Measurements from ENCODE around the gene CARHSP1.
"Not testable (repeated sequence)": the region's sequence is repeated elsewhere in the genome, so short reads cannot be mapped to it uniquely, and the experiment has no call there.

CARHSP1 gene

DNA sequence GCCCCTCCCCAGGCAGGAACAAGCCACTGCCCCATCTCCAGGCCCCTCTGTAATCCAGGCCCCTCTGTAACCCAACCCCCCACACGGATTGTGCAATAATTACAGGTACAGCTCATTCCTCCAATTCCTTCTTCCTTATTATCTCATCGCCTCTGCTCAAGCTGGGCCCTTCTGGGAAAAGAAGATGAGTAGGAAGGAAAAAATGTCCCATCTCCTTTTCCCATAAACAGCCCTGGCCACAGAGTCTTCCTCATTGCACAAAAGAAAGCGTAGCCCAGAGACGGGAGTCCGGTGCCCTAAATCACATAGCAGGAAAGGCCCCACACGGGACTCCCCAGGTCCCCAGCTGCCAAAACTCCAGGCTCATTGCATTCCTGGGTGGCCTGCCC lies 9.7 kb upstream of the CARHSP1 start:
- no peak overlapping the region for H3K4me3 ChIP-seq (replicated peaks in 1 of 2; ENCODE audit: low read depth in 2 of 2, low read length in 2 of 2)
- DNase-seq (ENCODE audit: low read depth in 2 of 2): peak; percentile 60 to 79
- TF ChIP-seq, protein P1, sequence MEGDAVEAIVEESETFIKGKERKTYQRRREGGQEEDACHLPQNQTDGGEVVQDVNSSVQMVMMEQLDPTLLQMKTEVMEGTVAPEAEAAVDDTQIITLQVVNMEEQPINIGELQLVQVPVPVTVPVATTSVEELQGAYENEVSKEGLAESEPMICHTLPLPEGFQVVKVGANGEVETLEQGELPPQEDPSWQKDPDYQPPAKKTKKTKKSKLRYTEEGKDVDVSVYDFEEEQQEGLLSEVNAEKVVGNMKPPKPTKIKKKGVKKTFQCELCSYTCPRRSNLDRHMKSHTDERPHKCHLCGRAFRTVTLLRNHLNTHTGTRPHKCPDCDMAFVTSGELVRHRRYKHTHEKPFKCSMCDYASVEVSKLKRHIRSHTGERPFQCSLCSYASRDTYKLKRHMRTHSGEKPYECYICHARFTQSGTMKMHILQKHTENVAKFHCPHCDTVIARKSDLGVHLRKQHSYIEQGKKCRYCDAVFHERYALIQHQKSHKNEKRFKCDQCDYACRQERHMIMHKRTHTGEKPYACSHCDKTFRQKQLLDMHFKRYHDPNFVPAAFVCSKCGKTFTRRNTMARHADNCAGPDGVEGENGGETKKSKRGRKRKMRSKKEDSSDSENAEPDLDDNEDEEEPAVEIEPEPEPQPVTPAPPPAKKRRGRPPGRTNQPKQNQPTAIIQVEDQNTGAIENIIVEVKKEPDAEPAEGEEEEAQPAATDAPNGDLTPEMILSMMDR (IDR thresholded peaks at IDR 0.05; ENCODE audit: low read depth, low read length): no peak

GRCh38 chr16:8877894-8878522 lies 9.2 kb upstream of the CARHSP1 start:
- TF ChIP-seq, protein P1 (IDR thresholded peaks at IDR 0.05; ENCODE audit: low read depth, low read length): no peak
- H3K4me3 ChIP-seq (replicated peaks in 1 of 2; ENCODE audit: low read depth in 2 of 2, low read length in 2 of 2): no peak overlapping the region
- no peak for DNase-seq (ENCODE audit: low read depth in 2 of 2)

DNA sequence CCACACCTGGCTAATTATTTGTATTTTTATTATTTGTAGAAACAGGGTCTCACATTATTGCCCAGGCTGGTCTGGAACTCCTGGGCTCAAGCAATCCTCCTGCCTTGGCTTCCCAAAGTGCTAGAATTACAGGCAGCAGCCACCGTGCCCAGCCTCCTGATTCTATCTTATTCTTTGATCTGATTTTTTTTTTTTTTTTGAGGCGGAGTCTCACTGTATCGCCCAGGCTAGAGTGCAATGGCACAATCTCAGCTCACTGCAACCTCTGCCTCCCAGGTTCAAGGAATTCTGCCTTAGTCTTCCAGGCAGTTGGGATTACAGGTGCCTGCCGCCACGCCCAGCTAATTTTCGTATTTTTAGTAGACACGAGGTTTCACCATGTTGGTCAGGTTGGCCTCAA lies 6.5 kb upstream of the CARHSP1 start:
- DNase-seq (ENCODE audit: low read depth in 2 of 2); H3K4me3 ChIP-seq (replicated peaks in 1 of 2; ENCODE audit: low read depth in 2 of 2, low read length in 2 of 2): not testable (repeated sequence)

DNA sequence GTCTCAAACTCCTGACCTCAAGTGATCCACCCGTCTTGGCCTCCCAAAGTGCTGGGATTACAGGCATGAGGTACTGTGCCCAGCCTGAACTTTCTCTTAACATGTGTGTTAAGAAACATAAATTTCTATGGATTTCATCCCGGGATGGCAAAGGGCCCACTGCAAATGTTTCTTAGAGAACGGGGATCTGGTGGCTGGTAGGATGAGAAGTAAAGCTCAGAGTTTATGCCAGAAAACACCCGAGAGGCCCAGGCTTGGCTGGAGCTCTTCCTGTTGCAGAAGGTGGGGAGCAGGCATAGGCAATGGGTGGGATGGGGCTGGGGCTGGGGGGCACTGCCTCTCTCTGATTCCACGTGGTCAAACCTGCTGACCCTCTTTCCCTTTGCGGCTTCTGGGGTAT lies 5.6 kb upstream of the CARHSP1 start:
- peak in 1 of 2 donors; percentile 75 for DNase-seq (ENCODE audit: low read depth in 2 of 2)
- no peak overlapping the region for H3K4me3 ChIP-seq (replicated peaks in 1 of 2; ENCODE audit: low read depth in 2 of 2, low read length in 2 of 2)

DNA sequence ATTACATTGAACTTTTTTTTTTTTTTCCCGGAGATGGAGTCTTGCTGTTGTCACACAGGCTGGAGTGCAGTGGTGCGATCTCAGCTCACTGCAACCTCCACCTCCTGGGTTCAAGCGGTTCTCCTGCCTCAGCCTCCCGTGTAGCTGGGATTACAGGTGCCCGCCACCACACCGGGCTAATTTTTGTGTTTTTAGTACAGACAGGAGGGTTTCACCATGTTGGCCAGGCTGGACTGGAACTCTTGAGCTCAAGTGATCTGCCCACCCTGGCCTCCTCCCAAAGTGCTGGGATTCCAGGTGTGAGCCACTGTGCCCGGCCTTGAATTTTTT lies 5.0 kb upstream of the CARHSP1 start:
- not testable (repeated sequence) for DNase-seq (ENCODE audit: low read depth in 2 of 2); H3K4me3 ChIP-seq (replicated peaks in 1 of 2; ENCODE audit: low read depth in 2 of 2, low read length in 2 of 2)

More for the DNA sequence above, 5.6 kb upstream of the CARHSP1 start:
- TF ChIP-seq, protein P1 (IDR thresholded peaks at IDR 0.05; ENCODE audit: low read depth, low read length): no peak

- DNase-seq (ENCODE audit: low read depth in 2 of 2): no peak
- H3K4me3 ChIP-seq (replicated peaks in 1 of 2; ENCODE audit: low read depth in 2 of 2, low read length in 2 of 2): no peak overlapping the region
- TF ChIP-seq, protein P1 (IDR thresholded peaks at IDR 0.05; ENCODE audit: low read depth, low read length): peak; percentile 26
Observed at GRCh38 chr16:8872967-8873865, 4.4 kb upstream of the CARHSP1 start.

- TF ChIP-seq, protein P1 (IDR thresholded peaks at IDR 0.05; ENCODE audit: low read depth, low read length): no peak
- DNase-seq (ENCODE audit: low read depth in 2 of 2): no peak
- no peak overlapping the region for H3K4me3 ChIP-seq (replicated peaks in 1 of 2; ENCODE audit: low read depth in 2 of 2, low read length in 2 of 2)
Observed at GRCh38 chr16:8872071-8872470, 3.3 kb upstream of the CARHSP1 start.

DNA sequence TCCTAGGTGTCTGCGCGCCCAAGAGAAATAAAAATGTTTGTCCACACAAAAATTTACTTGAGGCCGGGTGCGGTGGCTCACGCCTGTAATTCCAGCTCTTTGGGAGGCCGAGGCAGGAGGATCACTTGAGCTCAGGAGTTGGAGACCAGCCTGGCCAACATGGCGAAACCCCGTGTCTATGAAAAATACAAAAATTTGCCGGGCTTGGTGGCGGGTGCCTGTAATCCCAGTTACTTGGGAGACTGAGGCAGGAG lies 1.1 kb upstream of the CARHSP1 start:
- H3K4me3 ChIP-seq (replicated peaks in 1 of 2; ENCODE audit: low read depth in 2 of 2, low read length in 2 of 2); DNase-seq (ENCODE audit: low read depth in 2 of 2): not testable (repeated sequence)

All from cardiac fibroblast (primary cell).